ENCODE results near the gene SCN2B.

- no peak for TF ChIP-seq POLR2A (IDR thresholded peaks at IDR 0.05; ENCODE audit: low read length)
- no peak for TF ChIP-seq GATA1 (IDR thresholded peaks at IDR 0.05; ENCODE audit: low read depth, low read length)
Measured at GRCh38 chr11:118126082-118126838, 50.2 kb downstream of the SCN2B start.
